Right lobe of liver (tissue), 6 donors: Measurements from ENCODE around the gene RPS23. TPM values are rescaled to one million over a fixed set of nuclear protein-coding genes. Genes with fewer than 3 reads are reported as not detected.

Source experiments
- ATAC-seq, 4 donors: fragments of 200-7000 bp; cut with Tn5 transposase; one replicate each; pipeline ENCODE4 v1.9.1; 2020; ENCODE audit warnings: mild to moderate bottlenecking in 4 of 4, moderate library complexity in 4 of 4
- DNase-seq, 3 donors: peaks; one replicate each; pipeline ENCODE4 v3.0.0-alpha.2; 2020
- H3K27ac ChIP-seq, 3 donors: fragments of 200-600 bp; one replicate each; pipeline ENCODE4 v1.8.0; 2022
- H3K27me3 ChIP-seq, 2 donors: fragments of 200-600 bp; one replicate each; pipeline ENCODE4 v1.8.0; 2022
- H3K36me3 ChIP-seq, 4 donors: fragments of 200-600 bp; sonication (generic) in 1 of 4; one replicate each; pipeline versions ENCODE4 v1.5.1 to v1.8.0; 2017 to 2022; ENCODE audit warnings: control low read depth in 1 of 4
- H3K4me1 ChIP-seq, 4 donors: fragments of 200-600 bp; sonication (generic) in 1 of 4; one replicate each; pipeline versions ENCODE4 v1.5.1 to v1.8.0; 2017 to 2022; ENCODE audit warnings: control low read depth in 1 of 4
- H3K4me3 ChIP-seq, 3 donors: fragments of 200-600 bp; one replicate each; pipeline ENCODE4 v1.8.0; 2022
- H3K9me3 ChIP-seq, 4 donors: fragments of 200-600 bp; sonication (generic) in 1 of 4; one replicate each; pipeline versions ENCODE4 v1.5.1 to v1.8.0; 2017 to 2022; ENCODE audit warnings: control low read depth in 1 of 4
- POLR2A ChIP-seq: fragments of 450-650 bp; IDR thresholded peaks from one replicate; pipeline ENCODE4 v1.6.1; 2017; ENCODE audit warnings: antibody characterized with exemption, mild to moderate bottlenecking
- WGBS: methylation state at CpG from one replicate; pipeline ENCODE4 v1.1.6; 2018; ENCODE audit warnings: low coverage, low lambda C conversion rate; ENCODE audit not compliant: insufficient coverage; ENCODE audit errors: missing lambda C conversion rate; 5-methylcytosine and 5-hydroxymethylcytosine counted together
- intact Hi-C, 2 donors: fragments of 100-400 bp; cut with DNase I; formaldehyde crosslinking; loops; one replicate each; pipeline versions ENCODE4 v1.11.2 to v1.14.1; 2022
- total RNA-seq, 6 experiments: library from RNA; depleted of rRNA in 2 of 6; stranded (reverse); fragments of >200 nt in 2 of 6; fragmentation: NEBNext Ultra II Directional in 3 of 6; extraction: Animal tissue kit (Norgen Biotek cat#: 25700) in 3 of 6; gene quantifications; one replicate each; pipeline versions ENCODE4 v1.1.0 to v1.2.4, GENCODE V29; 2016 to 2023
- TF ChIP-seq, protein P1 (sequence below), 4 donors: fragments of 200-600 bp in 3 of 4; fragments of 450-650 bp in 1 of 4; IDR thresholded peaks; one replicate each; pipeline versions ENCODE4 v1.5.1 to v1.8.0; 2016 to 2022; ENCODE audit warnings: antibody characterized with exemption in 4 of 4, mild to moderate bottlenecking in 2 of 4
- donor health status: DM: no; HTN: yes; CAD: no.
- donor health status: DM: no; HTN: no; CAD: no.
- donor health status: DM: no; HTN: no; CAD: no.
- donor health status: DM: no; HTN: yes; CAD: no.
- donor health status: DM: no; HTN: yes; CAD: no.

Gene RPS23
- total RNA-seq, 6 experiments from 2014 or later: 529 to 716 (median 601) TPM

DNA sequence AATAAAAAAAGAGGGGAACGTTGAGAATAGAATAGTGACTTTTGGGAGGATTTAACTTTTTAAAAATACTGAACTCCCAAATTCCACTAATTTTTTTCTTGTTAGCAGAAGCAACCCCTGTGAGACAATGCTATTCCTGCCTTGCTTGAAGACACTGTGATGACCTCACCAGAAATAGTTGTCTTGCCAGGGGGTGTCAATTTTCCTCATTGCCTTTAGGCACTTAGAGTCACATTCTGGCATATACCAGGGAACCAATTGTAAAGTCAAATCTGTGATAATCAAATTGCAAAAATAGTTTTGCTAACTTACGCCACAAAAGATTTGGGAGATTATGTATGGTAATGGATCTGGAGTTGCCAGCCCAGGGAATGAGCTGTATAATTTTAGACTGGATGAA is 42.8 kb upstream of the RPS23 start:
- Histone ChIP-seq H3K9me3 (no peaks in the 10 kb centered on the region), H3K4me1 (no peaks in the 10 kb centered on the region), H3K4me3 (no peak overlapping the region), H3K27ac (no peak overlapping the region), H3K36me3 (no peaks in the 10 kb centered on the region), H3K27me3 (no peaks in the 10 kb centered on the region)
- intact Hi-C loops: no loop called here
- no peak for ATAC-seq
- DNase-seq: no peak
- TF ChIP-seq POLR2A: no peak
- TF ChIP-seq, protein P1, sequence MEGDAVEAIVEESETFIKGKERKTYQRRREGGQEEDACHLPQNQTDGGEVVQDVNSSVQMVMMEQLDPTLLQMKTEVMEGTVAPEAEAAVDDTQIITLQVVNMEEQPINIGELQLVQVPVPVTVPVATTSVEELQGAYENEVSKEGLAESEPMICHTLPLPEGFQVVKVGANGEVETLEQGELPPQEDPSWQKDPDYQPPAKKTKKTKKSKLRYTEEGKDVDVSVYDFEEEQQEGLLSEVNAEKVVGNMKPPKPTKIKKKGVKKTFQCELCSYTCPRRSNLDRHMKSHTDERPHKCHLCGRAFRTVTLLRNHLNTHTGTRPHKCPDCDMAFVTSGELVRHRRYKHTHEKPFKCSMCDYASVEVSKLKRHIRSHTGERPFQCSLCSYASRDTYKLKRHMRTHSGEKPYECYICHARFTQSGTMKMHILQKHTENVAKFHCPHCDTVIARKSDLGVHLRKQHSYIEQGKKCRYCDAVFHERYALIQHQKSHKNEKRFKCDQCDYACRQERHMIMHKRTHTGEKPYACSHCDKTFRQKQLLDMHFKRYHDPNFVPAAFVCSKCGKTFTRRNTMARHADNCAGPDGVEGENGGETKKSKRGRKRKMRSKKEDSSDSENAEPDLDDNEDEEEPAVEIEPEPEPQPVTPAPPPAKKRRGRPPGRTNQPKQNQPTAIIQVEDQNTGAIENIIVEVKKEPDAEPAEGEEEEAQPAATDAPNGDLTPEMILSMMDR (IDR thresholded peaks at IDR 0.05): no peak
- 67% methylated on average over 2 of the region's 2 CpGs for WGBS

- intact Hi-C loops: no loop called here
- Histone ChIP-seq H3K27me3 (no peaks in the 10 kb centered on the region), H3K4me1 (no peaks in the 10 kb centered on the region), H3K4me3 (no peak overlapping the region), H3K27ac (no peak overlapping the region), H3K9me3 (no peaks in the 10 kb centered on the region), H3K36me3 (no peaks in the 10 kb centered on the region)
- 71% methylated on average over 5 of the region's 5 CpGs for WGBS
- no peak for TF ChIP-seq POLR2A
- TF ChIP-seq, protein P1 (IDR thresholded peaks at IDR 0.05): no peak
- no peak for DNase-seq
- no peak for ATAC-seq
Measured at GRCh38 chr5:82319651-82320376, 41.7 kb upstream of the RPS23 start.

GRCh38 chr5:82319192-82319591 is 41.0 kb upstream of the RPS23 start:
- TF ChIP-seq, protein P1 (IDR thresholded peaks at IDR 0.05): no peak
- no peak for TF ChIP-seq POLR2A
- WGBS: 70% methylated on average over 2 of the region's 2 CpGs
- DNase-seq: no peak
- no peak overlapping the region for H3K27ac ChIP-seq
- no peak for ATAC-seq
- H3K4me3 ChIP-seq: no peak overlapping the region
- intact Hi-C loops: no loop called here
- no peaks in the 10 kb centered on the region for H3K4me1 ChIP-seq
- H3K36me3 ChIP-seq: no peaks in the 10 kb centered on the region
- no peaks in the 10 kb centered on the region for H3K27me3 ChIP-seq
- no peaks in the 10 kb centered on the region for H3K9me3 ChIP-seq

GRCh38 chr5:82314964-82315758 is 37.0 kb upstream of the RPS23 start:
- WGBS: 62% methylated on average over 4 of the region's 4 CpGs
- TF ChIP-seq POLR2A: no peak
- TF ChIP-seq, protein P1 (IDR thresholded peaks at IDR 0.05): no peak
- DNase-seq: no peak

More at GRCh38 chr5:82314964-82315758, 37.0 kb upstream of the RPS23 start:
- Histone ChIP-seq H3K27ac (no peak overlapping the region), H3K36me3 (no peaks in the 10 kb centered on the region), H3K4me3 (no peak overlapping the region), H3K27me3 (no peaks in the 10 kb centered on the region), H3K4me1 (no peaks in the 10 kb centered on the region), H3K9me3 (no peaks in the 10 kb centered on the region)
- ATAC-seq: no peak
- intact Hi-C loops: no loop called here
